GM21825 (cell line): ENCODE data around the gene PEPD.
"Not testable (repeated sequence)": the region's sequence is repeated elsewhere in the genome, so short reads cannot be mapped to it uniquely, and the experiment has no call there.

Source experiments
- ATAC-seq: cut with Tn5 transposase; IDR thresholded peaks from one replicate; pipeline ENCODE4 v1.9.1; 2021; ENCODE audit warnings: mild to moderate bottlenecking, moderate library complexity; ENCODE audit not compliant: unreplicated experiment

PEPD gene

GRCh38 chr19:33521480-33522370, at the start of gene PEPD:
TSS of gene PEPD (minus strand) at chr19:33521791. CDS start at chr19:33521760, 31 bp downstream.
- ATAC-seq = peak; percentile 89

- ATAC-seq = no peak
These were observed 48.2 kb upstream of the PEPD start for GRCh38 chr19:33569821-33570220.

- no peak for ATAC-seq
These were observed 47.1 kb upstream of the PEPD start for GRCh38 chr19:33568706-33569105.

GRCh38 chr19:33564836-33565338, 43.3 kb upstream of the PEPD start:
- ATAC-seq = no peak

GRCh38 chr19:33562636-33563035, 41.0 kb upstream of the PEPD start:
- no peak for ATAC-seq

- ATAC-seq = not testable (repeated sequence)
These were observed 40.1 kb upstream of the PEPD start for GRCh38 chr19:33561666-33562065.

- ATAC-seq = no peak
These were observed 39.7 kb upstream of the PEPD start for GRCh38 chr19:33561261-33561660.

- no peak for ATAC-seq
These were observed 38.4 kb upstream of the PEPD start for GRCh38 chr19:33559996-33560395.

GRCh38 chr19:33558856-33559255, 37.3 kb upstream of the PEPD start:
- no peak for ATAC-seq

GRCh38 chr19:33558151-33558550, 36.6 kb upstream of the PEPD start:
- ATAC-seq = no peak

GRCh38 chr19:33557720-33558119, 36.1 kb upstream of the PEPD start:
- no peak for ATAC-seq

- no peak for ATAC-seq
These were observed 35.6 kb upstream of the PEPD start for GRCh38 chr19:33557196-33557595.

- no peak for ATAC-seq
These were observed 34.7 kb upstream of the PEPD start for GRCh38 chr19:33556261-33556660.

GRCh38 chr19:33555726-33556125, 34.1 kb upstream of the PEPD start:
- ATAC-seq = not testable (repeated sequence)

- ATAC-seq = no peak
These were observed 33.2 kb upstream of the PEPD start for GRCh38 chr19:33554821-33555220.

GRCh38 chr19:33554391-33554790, 32.8 kb upstream of the PEPD start:
- no peak for ATAC-seq

- ATAC-seq = no peak
These were observed 32.1 kb upstream of the PEPD start for GRCh38 chr19:33553530-33554310.

- ATAC-seq = no peak
These were observed 31.3 kb upstream of the PEPD start for GRCh38 chr19:33552928-33553279.

GRCh38 chr19:33552191-33552927, 30.8 kb upstream of the PEPD start:
- no peak for ATAC-seq

GRCh38 chr19:33551676-33552075, 30.1 kb upstream of the PEPD start:
- ATAC-seq = no peak

GRCh38 chr19:33550768-33551167, 29.2 kb upstream of the PEPD start:
- ATAC-seq = no peak
